Measurements from ENCODE around the gene CTNNA3. TPM values are rescaled to one million over a fixed set of nuclear protein-coding genes. Genes with fewer than 3 reads are reported as not detected.

Gene CTNNA3
- total RNA-seq, 4 donors from 2014 or later: 14.3 to 49.5 (median 24.2) TPM

DNA sequence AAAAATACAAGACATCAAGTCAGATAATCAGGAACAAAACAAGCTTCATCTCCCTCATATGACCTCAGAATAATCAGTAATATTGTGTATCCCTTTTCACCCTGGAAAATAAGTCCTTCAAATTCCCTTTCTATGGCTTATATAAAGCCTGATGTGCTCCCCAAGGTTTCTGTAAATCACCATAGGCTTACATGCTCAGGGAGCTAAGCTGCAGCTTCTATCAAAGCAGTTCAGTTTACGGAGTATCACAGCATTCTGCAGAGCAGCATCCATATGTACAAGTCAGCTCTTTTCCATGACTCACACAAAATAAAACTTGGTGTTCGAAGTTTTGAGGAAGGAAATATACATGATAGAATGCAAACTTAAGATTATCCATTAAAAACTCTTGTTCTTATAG, 544.5 kb downstream of the CTNNA3 start:
- H3K27me3 ChIP-seq: no peaks in the 10 kb centered on the region
- no peaks in the 10 kb centered on the region for H3K36me3 ChIP-seq
- H3K9me3 ChIP-seq: no peaks in the 10 kb centered on the region
- H3K27ac ChIP-seq: no peak overlapping the region
- in situ Hi-C loops (cut with MboI; ENCODE audit: low sequenced_read_pairs in 4 of 4) (no loop called here), intact Hi-C loops (cut with DNase I; ENCODE audit: low total_unique reads) (no loop called here)
- TF ChIP-seq, protein P1, sequence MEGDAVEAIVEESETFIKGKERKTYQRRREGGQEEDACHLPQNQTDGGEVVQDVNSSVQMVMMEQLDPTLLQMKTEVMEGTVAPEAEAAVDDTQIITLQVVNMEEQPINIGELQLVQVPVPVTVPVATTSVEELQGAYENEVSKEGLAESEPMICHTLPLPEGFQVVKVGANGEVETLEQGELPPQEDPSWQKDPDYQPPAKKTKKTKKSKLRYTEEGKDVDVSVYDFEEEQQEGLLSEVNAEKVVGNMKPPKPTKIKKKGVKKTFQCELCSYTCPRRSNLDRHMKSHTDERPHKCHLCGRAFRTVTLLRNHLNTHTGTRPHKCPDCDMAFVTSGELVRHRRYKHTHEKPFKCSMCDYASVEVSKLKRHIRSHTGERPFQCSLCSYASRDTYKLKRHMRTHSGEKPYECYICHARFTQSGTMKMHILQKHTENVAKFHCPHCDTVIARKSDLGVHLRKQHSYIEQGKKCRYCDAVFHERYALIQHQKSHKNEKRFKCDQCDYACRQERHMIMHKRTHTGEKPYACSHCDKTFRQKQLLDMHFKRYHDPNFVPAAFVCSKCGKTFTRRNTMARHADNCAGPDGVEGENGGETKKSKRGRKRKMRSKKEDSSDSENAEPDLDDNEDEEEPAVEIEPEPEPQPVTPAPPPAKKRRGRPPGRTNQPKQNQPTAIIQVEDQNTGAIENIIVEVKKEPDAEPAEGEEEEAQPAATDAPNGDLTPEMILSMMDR (IDR thresholded peaks at IDR 0.05 in 4 of 5, conservative IDR thresholded peaks at IDR 0.05 in 1 of 5): no peak
- TF ChIP-seq POLR2A (IDR thresholded peaks at IDR 0.05): no peak
- DNase-seq (no peak), ATAC-seq (no peak)
- H3K4me3 ChIP-seq: no peak overlapping the region
- no peaks in the 10 kb centered on the region for H3K4me1 ChIP-seq

DNA sequence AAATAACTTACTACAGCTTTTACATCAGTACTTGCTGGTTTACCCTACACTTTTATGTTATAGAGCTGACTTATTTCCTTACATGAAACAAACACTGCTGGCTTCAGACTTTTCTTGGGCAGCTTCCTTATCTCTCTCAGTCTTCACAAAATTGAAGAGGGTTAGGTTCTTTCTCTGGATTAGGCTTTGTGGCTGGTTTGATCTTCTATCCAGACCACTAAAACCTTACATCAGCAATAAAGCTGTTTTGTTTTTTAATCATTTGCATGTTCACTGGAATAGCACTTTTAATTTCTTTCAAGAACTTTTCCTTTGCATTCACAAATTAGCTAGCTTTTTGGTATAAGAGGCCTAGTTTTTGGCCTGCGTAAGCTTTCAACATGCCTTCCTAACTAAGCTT, 551.5 kb downstream of the CTNNA3 start:
- in situ Hi-C loops (cut with MboI; ENCODE audit: low sequenced_read_pairs in 4 of 4) (no loop called here), intact Hi-C loops (cut with DNase I; ENCODE audit: low total_unique reads) (no loop called here)
- Histone ChIP-seq H3K4me3 (no peak overlapping the region), H3K27ac (no peak overlapping the region), H3K27me3 (no peaks in the 10 kb centered on the region), H3K4me1 (no peaks in the 10 kb centered on the region), H3K9me3 (no peaks in the 10 kb centered on the region), H3K36me3 (no peaks in the 10 kb centered on the region)
- no peak for DNase-seq
- TF ChIP-seq, protein P1 (IDR thresholded peaks at IDR 0.05 in 4 of 5, conservative IDR thresholded peaks at IDR 0.05 in 1 of 5): no peak
- TF ChIP-seq POLR2A (IDR thresholded peaks at IDR 0.05): no peak
- no peak for ATAC-seq

DNA sequence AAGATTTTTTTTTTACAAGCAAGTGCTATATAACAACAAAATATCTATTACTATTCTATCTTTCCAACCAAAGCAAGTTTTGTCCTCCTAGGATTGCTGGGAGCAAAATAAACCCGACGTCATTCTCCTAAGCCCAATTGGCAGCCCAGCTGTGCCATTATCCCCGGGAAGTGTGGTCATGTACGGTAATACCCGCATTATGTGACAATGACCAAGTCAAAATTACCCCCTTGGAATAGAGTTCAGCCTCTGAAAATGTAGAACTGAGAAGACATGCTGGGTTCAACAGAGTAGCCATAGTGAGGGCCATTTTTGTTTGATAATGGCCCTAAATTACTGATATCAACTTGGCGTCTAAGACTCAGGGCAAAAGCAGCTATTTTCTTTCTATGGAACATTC, 554.7 kb downstream of the CTNNA3 start:
- no peak for DNase-seq
- H3K4me3 ChIP-seq: no peak overlapping the region
- H3K27ac ChIP-seq: no peak overlapping the region
- H3K27me3 ChIP-seq: no peaks in the 10 kb centered on the region
- H3K9me3 ChIP-seq: no peaks in the 10 kb centered on the region
- intact Hi-C loops (cut with DNase I; ENCODE audit: low total_unique reads): no loop called here
- no peaks in the 10 kb centered on the region for H3K36me3 ChIP-seq
- no peaks in the 10 kb centered on the region for H3K4me1 ChIP-seq
- ATAC-seq: no peak
- in situ Hi-C loops (cut with MboI; ENCODE audit: low sequenced_read_pairs in 4 of 4): no loop called here
- TF ChIP-seq, protein P1 (IDR thresholded peaks at IDR 0.05 in 4 of 5, conservative IDR thresholded peaks at IDR 0.05 in 1 of 5): no peak
- no peak for TF ChIP-seq POLR2A (IDR thresholded peaks at IDR 0.05)

DNA sequence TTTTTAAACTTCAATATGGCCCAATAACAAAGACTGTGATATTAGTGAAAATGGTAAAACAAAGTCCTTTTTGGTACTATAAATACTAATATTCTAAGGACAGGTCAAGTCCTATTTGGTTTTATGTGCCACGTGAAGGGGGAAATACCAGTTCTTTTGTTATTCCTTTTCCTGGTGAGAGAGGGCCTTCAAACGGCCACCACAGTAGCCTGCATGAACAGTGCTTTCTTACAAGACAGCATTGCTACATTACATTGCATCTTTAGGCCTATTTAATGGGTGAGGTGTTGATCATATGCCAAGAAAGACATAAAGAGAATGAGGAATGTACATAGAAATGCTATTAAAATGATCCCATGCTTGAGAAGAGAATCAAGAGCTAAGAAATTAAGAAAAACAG, 555.4 kb downstream of the CTNNA3 start:
- H3K27ac ChIP-seq: no peak overlapping the region
- in situ Hi-C loops (cut with MboI; ENCODE audit: low sequenced_read_pairs in 4 of 4): no loop called here
- no peak for ATAC-seq

DNA sequence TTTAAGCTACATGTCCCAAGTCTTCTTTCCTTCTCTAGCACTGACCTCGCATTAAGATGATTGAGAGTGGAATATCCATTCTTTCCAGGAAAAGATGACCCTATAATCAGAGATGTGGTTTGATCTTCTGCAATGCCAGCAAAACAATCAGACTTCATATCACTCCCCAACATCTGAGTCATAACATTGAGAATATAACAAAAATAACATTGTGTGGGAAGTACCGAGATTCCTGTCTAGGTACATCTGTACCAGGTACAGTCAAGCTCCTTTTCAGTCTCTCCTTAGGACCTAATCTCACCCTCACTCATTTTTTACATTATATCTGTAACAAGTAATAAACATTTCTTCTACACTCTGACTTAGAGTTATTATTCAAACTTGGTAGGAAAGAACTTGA, 568.6 kb downstream of the CTNNA3 start:
- Histone ChIP-seq H3K27me3 (no peaks in the 10 kb centered on the region), H3K9me3 (no peaks in the 10 kb centered on the region), H3K4me1 (no peaks in the 10 kb centered on the region), H3K27ac (no peak overlapping the region), H3K36me3 (no peaks in the 10 kb centered on the region), H3K4me3 (no peak overlapping the region)
- no peak for TF ChIP-seq POLR2A (IDR thresholded peaks at IDR 0.05)
- TF ChIP-seq, protein P1 (IDR thresholded peaks at IDR 0.05 in 4 of 5, conservative IDR thresholded peaks at IDR 0.05 in 1 of 5): no peak
- no peak for DNase-seq
- in situ Hi-C loops (cut with MboI; ENCODE audit: low sequenced_read_pairs in 4 of 4): no loop called here
- intact Hi-C loops (cut with DNase I; ENCODE audit: low total_unique reads): no loop called here
- no peak for ATAC-seq

More for the DNA sequence above, 555.4 kb downstream of the CTNNA3 start:
- Histone ChIP-seq H3K9me3 (no peaks in the 10 kb centered on the region), H3K4me3 (no peak overlapping the region), H3K27me3 (no peaks in the 10 kb centered on the region), H3K36me3 (no peaks in the 10 kb centered on the region), H3K4me1 (no peaks in the 10 kb centered on the region)
- TF ChIP-seq POLR2A (IDR thresholded peaks at IDR 0.05): no peak
- TF ChIP-seq, protein P1 (IDR thresholded peaks at IDR 0.05 in 4 of 5, conservative IDR thresholded peaks at IDR 0.05 in 1 of 5): no peak
- intact Hi-C loops (cut with DNase I; ENCODE audit: low total_unique reads): no loop called here
- no peak for DNase-seq
